Endometrium (tissue), 2 donors: ENCODE results near the gene CREB3L1.
"Not testable (repeated sequence)": the region's sequence is repeated elsewhere in the genome, so short reads cannot be mapped to it uniquely, and the experiment has no call there.

Experiments used
- FAIRE-seq: peaks from 2 replicates; lab custom pipeline; 2012; peaks lifted over from hg19 to GRCh38; lab: Jason Lieb, UNC
- donor health status: control.
- donor health status: control.

Gene CREB3L1

DNA sequence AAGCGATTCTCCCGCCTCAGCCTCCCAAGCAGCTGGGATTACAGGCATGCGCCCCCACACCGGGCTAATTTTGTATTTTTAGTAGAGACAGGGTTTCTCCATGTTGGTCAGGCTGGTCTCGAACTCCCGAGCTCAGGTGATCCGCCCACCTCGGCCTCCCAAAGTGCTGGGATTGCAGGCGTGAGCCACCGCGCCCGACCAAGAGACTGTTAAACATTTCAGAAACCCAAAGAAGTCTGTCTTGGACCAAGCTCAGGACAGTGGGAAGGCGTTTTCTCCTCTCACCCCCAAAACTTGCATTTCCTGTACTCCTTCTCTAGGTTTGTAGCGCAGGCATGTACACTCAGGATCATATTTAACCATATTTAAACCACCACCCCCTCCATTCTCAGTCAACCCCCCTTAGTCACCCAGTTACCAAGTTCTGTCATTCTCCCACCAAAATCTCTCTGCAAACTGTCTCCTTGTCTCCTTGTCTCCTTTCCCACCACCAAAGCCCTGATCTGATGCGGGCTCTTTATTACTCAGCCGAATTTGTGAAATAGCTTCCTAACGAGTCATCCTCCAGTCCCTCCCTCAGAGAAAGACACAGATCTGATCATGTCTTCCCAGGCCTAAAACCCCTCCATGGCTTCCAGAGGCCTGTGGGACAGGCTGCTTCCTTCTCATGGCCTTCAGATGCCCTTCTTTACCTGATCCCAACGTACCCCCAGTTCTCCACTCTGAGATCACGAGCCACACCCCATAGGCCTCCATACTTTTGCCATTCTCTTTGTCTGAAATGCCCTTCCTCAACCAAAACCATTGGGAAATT, 29.0 kb upstream of the CREB3L1 start:
- no peak for FAIRE-seq

DNA sequence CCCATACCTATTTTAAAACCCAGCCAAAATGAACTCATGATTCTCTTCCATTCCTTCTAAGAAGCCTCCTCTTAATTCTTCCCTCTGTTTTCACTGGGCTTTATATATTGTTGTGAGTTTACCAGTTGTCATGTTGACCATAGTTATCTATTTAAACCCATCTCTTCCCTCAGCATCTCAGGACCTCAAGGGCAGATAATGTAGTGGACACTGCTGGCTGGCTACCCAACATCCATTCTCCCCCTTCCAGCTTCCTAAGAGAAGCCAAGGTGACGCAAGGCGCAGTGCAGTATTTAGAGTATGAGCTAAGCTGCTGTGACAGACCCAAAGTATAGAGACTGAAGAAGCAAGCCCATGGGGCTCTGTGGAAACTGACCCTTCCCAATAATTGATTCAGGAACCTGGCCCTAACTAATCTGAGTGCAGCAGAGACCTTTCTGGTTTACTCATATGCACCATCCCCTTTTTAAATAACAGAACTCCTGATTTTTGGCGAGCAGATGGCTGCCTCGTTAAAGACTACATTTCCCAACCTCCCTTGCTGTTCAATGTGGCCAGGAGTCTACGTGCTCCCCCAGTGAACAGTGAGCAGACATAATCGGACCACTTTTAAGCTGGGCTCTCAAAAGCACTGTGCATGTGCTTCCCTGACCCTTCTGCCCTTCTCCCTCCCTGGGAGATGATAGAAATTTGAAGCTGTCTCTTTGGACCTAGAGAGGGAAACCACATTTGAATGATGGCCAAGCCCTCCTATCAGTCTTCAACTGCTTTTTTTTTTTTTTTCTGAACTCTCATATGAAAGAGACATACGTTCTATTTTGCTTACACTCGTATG, 28.1 kb upstream of the CREB3L1 start:
- FAIRE-seq, result no peak

- FAIRE-seq, result no peak
Observed at GRCh38 chr11:46249938-46250744, 27.3 kb upstream of the CREB3L1 start.

- FAIRE-seq, result no peak
Observed at GRCh38 chr11:46250745-46251052, 26.8 kb upstream of the CREB3L1 start.

GRCh38 chr11:46251954-46252353, 25.5 kb upstream of the CREB3L1 start:
- no peak for FAIRE-seq

DNA sequence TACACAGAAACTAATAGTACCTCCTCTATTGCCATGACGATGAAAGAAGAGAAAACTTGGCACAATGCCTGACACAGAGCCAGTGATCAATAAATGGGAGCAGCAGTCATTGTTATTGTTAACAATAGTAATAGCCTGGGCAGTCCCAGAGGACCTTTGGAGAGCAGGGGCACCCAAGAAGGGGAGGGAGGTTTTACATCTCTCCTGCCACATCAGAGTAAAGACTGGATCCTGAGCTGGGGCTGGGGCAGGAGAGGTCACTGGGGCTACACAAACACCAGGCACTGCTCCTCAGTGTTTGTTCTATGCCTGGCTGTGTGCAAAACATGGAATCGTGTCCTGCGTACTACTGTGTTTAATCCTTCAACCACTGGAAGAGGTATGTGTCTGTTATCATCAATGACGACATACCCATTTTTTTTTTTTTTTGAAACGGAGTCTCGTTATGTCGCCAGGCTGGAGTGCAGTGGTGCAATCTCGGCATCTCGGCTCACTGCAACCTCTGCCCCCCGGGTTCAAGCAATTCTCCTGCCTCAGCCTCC, 25.0 kb upstream of the CREB3L1 start:
- no peak for FAIRE-seq

- no peak for FAIRE-seq
Observed at GRCh38 chr11:46253258-46254132, 24.0 kb upstream of the CREB3L1 start.

- no peak for FAIRE-seq
Observed at GRCh38 chr11:46254133-46254491, 23.4 kb upstream of the CREB3L1 start.

DNA sequence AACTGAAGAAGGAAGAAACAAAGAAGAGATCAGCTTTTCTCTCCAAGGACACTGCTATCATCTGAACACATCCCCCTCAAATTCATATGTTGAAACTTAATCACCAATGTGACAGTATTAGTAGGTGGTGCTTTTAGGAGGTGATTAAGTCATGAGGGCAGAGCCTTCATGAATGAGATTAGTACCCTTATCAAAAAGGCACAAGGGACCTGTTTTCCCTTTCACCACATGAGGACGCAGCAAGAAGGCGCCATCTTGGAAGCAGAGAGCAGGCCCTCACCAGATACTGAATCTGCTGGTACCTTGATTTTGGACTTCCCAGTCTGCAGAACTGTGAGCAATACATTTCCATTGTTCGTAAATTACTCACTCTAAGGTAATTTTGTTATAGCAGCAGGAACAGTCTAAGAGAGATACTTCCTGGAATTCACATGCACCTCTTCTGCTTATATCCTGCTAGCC, 20.9 kb upstream of the CREB3L1 start:
- no peak for FAIRE-seq

GRCh38 chr11:46259347-46259746, 18.1 kb upstream of the CREB3L1 start:
- FAIRE-seq, result not testable (repeated sequence)

- FAIRE-seq, result no peak
Observed at GRCh38 chr11:46259971-46260560, 17.4 kb upstream of the CREB3L1 start.

DNA sequence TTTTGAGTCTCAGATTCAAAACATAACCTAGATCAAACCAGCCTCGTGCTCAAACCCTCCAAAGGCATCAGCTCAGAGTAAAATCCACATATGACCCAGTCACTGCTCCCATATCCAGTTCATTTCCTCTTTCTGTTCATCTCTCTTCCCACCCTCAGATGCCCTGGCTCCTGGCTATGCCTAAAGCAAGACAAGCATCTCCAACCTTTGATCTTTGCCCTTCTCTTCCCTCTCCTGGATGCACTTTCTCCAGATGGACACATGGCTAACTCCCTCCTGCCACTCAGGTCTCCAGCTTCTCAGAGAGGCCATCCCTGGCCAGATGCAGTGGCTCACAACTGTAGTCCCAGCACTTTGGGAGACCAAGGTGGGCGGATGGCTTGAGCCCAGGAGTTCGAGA, 14.3 kb upstream of the CREB3L1 start:
- no peak for FAIRE-seq

DNA sequence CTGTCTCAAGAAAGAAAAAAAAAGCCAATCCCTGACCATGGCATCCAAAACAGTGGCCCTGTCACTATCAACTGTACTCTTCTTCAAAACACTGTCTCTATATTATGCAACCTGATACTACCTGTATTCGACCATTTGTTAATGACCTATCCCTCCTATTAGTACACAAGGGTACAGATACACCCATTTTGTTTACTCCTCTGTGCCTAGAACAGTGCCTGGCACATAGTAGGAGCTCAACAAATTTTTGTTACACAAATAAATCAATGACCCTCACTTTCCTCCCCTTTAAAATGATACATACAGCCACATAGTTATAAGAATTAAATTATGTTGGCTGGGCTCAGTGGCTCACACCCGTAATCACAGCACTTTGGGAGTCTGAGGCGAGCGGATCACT, 13.4 kb upstream of the CREB3L1 start:
- FAIRE-seq, result no peak

GRCh38 chr11:46264976-46265375, 12.5 kb upstream of the CREB3L1 start:
- FAIRE-seq, result no peak

- FAIRE-seq, result no peak
Observed at GRCh38 chr11:46265764-46266163, 11.7 kb upstream of the CREB3L1 start.

DNA sequence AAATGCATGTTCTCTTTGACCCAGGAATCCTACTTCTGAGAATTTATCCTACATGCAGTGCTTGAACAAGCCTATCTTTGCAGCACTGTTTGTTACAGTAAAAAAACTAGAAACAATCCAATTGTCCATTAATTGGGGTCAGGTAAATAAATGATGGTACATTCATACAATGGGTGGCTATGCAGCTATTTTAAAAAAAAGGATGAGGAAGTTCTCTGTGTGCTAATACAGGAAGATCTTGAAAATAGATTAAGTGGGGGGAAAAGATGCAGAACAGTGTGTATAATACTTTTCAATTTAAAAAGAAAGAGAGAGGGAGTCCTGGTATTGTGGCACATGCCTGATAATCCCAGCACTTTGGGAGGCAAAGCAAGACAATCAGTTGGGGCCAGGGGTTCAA, 9.5 kb upstream of the CREB3L1 start:
- FAIRE-seq, result no peak

DNA sequence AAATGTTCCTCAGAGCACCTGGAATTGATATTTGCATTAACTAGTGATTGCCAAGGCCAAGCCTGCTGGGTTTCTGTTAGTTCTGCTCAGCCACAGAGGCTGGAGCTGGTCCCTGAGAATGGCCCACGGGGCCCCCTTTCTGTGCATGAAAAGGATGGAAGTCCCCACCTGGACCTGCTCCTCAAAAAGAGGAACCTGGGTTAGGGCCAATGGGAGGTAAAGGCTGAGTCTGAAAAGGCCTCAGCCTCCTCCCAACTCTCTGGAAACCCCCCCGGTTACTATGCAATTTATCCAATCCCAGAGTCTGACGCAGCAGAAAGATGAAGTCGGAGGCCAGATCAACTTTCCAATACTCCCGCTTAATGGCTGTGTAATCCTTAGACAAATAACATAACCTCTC, 6.8 kb upstream of the CREB3L1 start:
- FAIRE-seq, result no peak

DNA sequence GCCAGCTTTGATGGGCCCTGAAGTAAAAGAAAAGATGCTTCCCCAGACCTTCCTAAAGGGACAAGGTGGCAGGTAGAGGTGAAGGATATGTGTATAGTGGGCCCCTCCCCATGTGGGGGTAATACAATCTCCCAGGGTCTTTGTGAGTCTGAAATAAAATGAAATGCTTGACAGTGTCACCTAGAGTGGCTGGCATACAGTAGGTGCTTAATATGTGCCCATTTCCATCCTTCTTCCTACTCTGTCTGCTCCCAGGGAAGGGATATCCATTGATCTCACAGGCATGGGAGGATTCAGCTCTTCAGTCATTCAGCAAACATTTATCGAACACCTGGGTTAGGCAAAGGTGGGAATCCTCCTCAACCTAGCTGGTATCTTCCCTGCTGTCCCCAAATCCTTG, 6.1 kb upstream of the CREB3L1 start:
- FAIRE-seq, result no peak

GRCh38 chr11:46271875-46272815, 5.3 kb upstream of the CREB3L1 start:
- no peak for FAIRE-seq
